HepG2 (cell line): ENCODE data around the gene ZNF273. TPM values are rescaled to one million over a fixed set of nuclear protein-coding genes. Genes with fewer than 3 reads are reported as not detected.

ENCODE experiments used
- ATAC-seq: fragments of 200-7000 bp; cut with Tn5 transposase; 3 replicates; pipeline ENCODE4 v1.9.1; 2020; ENCODE audit warnings: mild to moderate bottlenecking, moderate library complexity
- BruUV-seq: library from RNA; stranded (reverse); fragments of 400-500 nt; replicated peaks from 2 replicates; lab custom pipeline; 2021; lab: Mats Ljungman, UMichigan
- CTCF ChIA-PET: fragments of 300-600 bp; formaldehyde crosslinking; extraction: SDS; loops from one replicate; lab custom pipeline; 2021; ENCODE audit warnings: low total read pairs, inconsistent platforms, low intra/inter-chr PET ratio; lab: Yijun Ruan, JAX
- POLR2A ChIA-PET: fragments of 350-600 bp; sonication (Branson Sonifier 250); formaldehyde crosslinking; loops from one replicate; lab custom pipeline; 2020; ENCODE audit warnings: antibody characterized with exemption, inconsistent platforms; lab: Yijun Ruan, JAX
- DNase-seq: peaks from one replicate; pipeline ENCODE4 v3.0.0-alpha.2; 2015; ENCODE audit warnings: low spot score
- FAIRE-seq: peaks from 3 replicates; lab custom pipeline; 2011; peaks lifted over from hg19 to GRCh38; lab: Jason Lieb, UNC
- H2AFZ ChIP-seq: one replicate; pipeline ENCODE4 v1.6.1; 2011; ENCODE audit warnings: low read length, inconsistent platforms
- H3K27ac ChIP-seq: fragments of 300-600 bp; 3 replicates; pipeline ENCODE4 v1.8.0; 2011; ENCODE audit warnings: mixed run types, mild to moderate bottlenecking, mixed read lengths, low read length, inconsistent platforms; ENCODE audit not compliant: insufficient read depth; ENCODE audit errors: extremely low read length
- H3K27me3 ChIP-seq, 2 experiments: fragments of 200-600 bp in 1 of 2; 2 replicates in 1 of 2; 3 replicates in 1 of 2; pipeline versions ENCODE4 v1.6.0 to v1.8.0; 2011; ENCODE audit warnings: low read length in 2 of 2, mild to moderate bottlenecking in 2 of 2, moderate library complexity in 2 of 2, inconsistent platforms in 1 of 2; ENCODE audit not compliant: insufficient read depth in 2 of 2, control insufficient read depth in 1 of 2
- H3K36me3 ChIP-seq, 2 experiments: fragments of 200-600 bp in 1 of 2; replicated peaks in 1 of 2; 2 replicates in 1 of 2; 3 replicates in 1 of 2; pipeline versions ENCODE4 v1.5.1 to v1.8.0; 2011; ENCODE audit warnings: low read length in 2 of 2, inconsistent platforms in 1 of 2; ENCODE audit not compliant: insufficient read depth in 2 of 2, control insufficient read depth in 1 of 2
- H3K4me1 ChIP-seq: 2 replicates; pipeline ENCODE4 v1.5.1; 2012; ENCODE audit warnings: low read length, inconsistent platforms; ENCODE audit not compliant: insufficient read depth
- H3K4me2 ChIP-seq: 2 replicates; pipeline ENCODE4 v1.6.0; 2011; ENCODE audit warnings: low read depth, low read length, inconsistent platforms
- H3K4me3 ChIP-seq, 3 experiments: fragments of 200-600 bp in 1 of 3; sonication (generic), shearing (Covaris generic) in 1 of 3; replicated peaks in 1 of 3; 2 replicates each; pipeline ENCODE4 v1.5.1; 2011 to 2016; ENCODE audit warnings: low read length in 3 of 3, inconsistent platforms in 2 of 3, low read depth in 2 of 3, mild to moderate bottlenecking in 2 of 3, control low read depth in 1 of 3, mixed read lengths in 1 of 3; ENCODE audit not compliant: insufficient read depth in 1 of 3
- H3K79me2 ChIP-seq: one replicate; pipeline ENCODE4 v1.6.1; 2011; ENCODE audit warnings: low read length, inconsistent platforms; ENCODE audit not compliant: insufficient read depth
- H3K9ac ChIP-seq: 2 replicates; pipeline ENCODE4 v1.6.0; 2011; ENCODE audit warnings: mild to moderate bottlenecking, low read depth, low read length, inconsistent platforms; ENCODE audit not compliant: insufficient read depth
- H3K9me3 ChIP-seq: 2 replicates; pipeline ENCODE4 v1.5.1; 2012; ENCODE audit warnings: mild to moderate bottlenecking, low read length
- H4K20me1 ChIP-seq: 2 replicates; pipeline ENCODE4 v1.6.0; 2011; ENCODE audit warnings: inconsistent platforms, mild to moderate bottlenecking, low read length, moderate library complexity; ENCODE audit not compliant: insufficient read depth
- GLI4 ChIP-seq: sonication (generic); formaldehyde crosslinking; IDR thresholded peaks from 2 replicates; pipeline ENCODE4 v1.5.1; 2020; ENCODE audit warnings: missing genetic modification reagents, mild to moderate bottlenecking, moderate library complexity, borderline replicate concordance
- HNRNPH1 ChIP-seq: fragments of 200-400 bp; formaldehyde crosslinking; optimal IDR thresholded peaks from 2 replicates; pipeline ENCODE3; 2017; ENCODE audit warnings: mild to moderate bottlenecking, low read depth, low read length
- JUN ChIP-seq: sonication (generic); formaldehyde crosslinking; IDR thresholded peaks from 2 replicates; pipeline ENCODE4 v1.4.0; 2020; ENCODE audit warnings: mild to moderate bottlenecking, missing genetic modification reagents
- KAT7 ChIP-seq: IDR thresholded peaks from 2 replicates; pipeline ENCODE4 v1.6.1; 2018; ENCODE audit warnings: borderline replicate concordance, missing compliant biosample characterization
- MAFK ChIP-seq, 2 experiments: IDR thresholded peaks in 1 of 2; conservative IDR thresholded peaks in 1 of 2; 2 replicates each; pipeline ENCODE4 v1.6.1; 2011; ENCODE audit warnings: improper control_type of control experiment in 2 of 2, low read length in 2 of 2
- MYPOP ChIP-seq: sonication (generic); formaldehyde crosslinking; IDR thresholded peaks from 2 replicates; pipeline ENCODE4 v1.8.1; 2023; ENCODE audit warnings: mild to moderate bottlenecking, moderate library complexity, missing genetic modification reagents
- REL ChIP-seq: sonication (generic); formaldehyde crosslinking; conservative IDR thresholded peaks from 2 replicates; pipeline ENCODE4 v1.8.0; 2022; ENCODE audit warnings: mild to moderate bottlenecking, missing genetic modification reagents, moderate library complexity
- TFAP4 ChIP-seq: sonication (generic); IDR thresholded peaks from 2 replicates; pipeline ENCODE4 v1.6.1; 2016; ENCODE audit warnings: low read depth, borderline replicate concordance
- ZBTB1 ChIP-seq: sonication (generic); formaldehyde crosslinking; IDR thresholded peaks from 2 replicates; pipeline ENCODE4 v1.4.0; 2020; ENCODE audit warnings: missing genetic modification reagents, borderline replicate concordance
- ZBTB40 ChIP-seq, 2 experiments: fragments of 450-650 bp in 1 of 2; sonication (generic) in 1 of 2; formaldehyde crosslinking in 1 of 2; IDR thresholded peaks; 2 replicates each; pipeline versions ENCODE4 v1.6.1 to v1.8.0; 2016 to 2022; ENCODE audit warnings: antibody characterized with exemption in 1 of 2, mild to moderate bottlenecking in 1 of 2, missing genetic modification reagents in 1 of 2
- ZBTB42 ChIP-seq: sonication (generic); formaldehyde crosslinking; IDR thresholded peaks from 2 replicates; pipeline ENCODE4 v1.5.0; 2020; ENCODE audit warnings: mild to moderate bottlenecking, missing genetic modification reagents
- ZNF263 ChIP-seq: sonication (generic); formaldehyde crosslinking; IDR thresholded peaks from 2 replicates; pipeline ENCODE4 v1.4.0; 2020; ENCODE audit warnings: missing genetic modification reagents
- ZNF766 ChIP-seq: sonication (generic); formaldehyde crosslinking; IDR thresholded peaks from 2 replicates; pipeline ENCODE4 v1.5.0; 2020; ENCODE audit warnings: missing genetic modification reagents, borderline replicate concordance
- WGBS: methylation state at CpG from one replicate; pipeline ENCODE4 v1.1.6; 2017; ENCODE audit warnings: low lambda C conversion rate; 5-methylcytosine and 5-hydroxymethylcytosine counted together
- in situ Hi-C: cut with HindIII; loops from 2 replicates; pipeline ENCODE4 v1.10.0; 2017; ENCODE audit warnings: low pct_unique_long_range_greater_than_20kb; ENCODE audit not compliant: extremely low pct_ligation_motif_present
- intact Hi-C: fragments of 100-400 bp; cut with micrococcal nuclease; formaldehyde crosslinking; loops from one replicate; pipeline ENCODE4 v1.10.0; 2022; ENCODE audit not compliant: unreplicated experiment
- polyA plus RNA-seq, 8 experiments: library from polyadenylated mRNA; depleted of rRNA in 3 of 8; stranded (reverse) in 7 of 8; unstranded in 1 of 8; fragments of >200 nt; fragmentation: Illumina TruSeq in 4 of 8; extraction: Trizol in 4 of 8; gene quantifications; 2 replicates each; pipeline versions ENCODE4 v1.2.1 to v1.2.3, GENCODE V29; 2011 to 2016; ENCODE audit warnings: low read depth in 4 of 8, missing spikeins in 1 of 8, mixed read lengths in 1 of 8; ENCODE audit not compliant: insufficient read depth in 1 of 8
- total RNA-seq, 5 experiments: library from RNA; depleted of rRNA; stranded (reverse); fragments of >200 nt; fragmentation: Illumina TruSeq; extraction: Trizol; gene quantifications; 2 replicates each; pipeline ENCODE4 v1.2.3, GENCODE V29; 2016; ENCODE audit warnings: low read depth in 1 of 5

ZNF273 gene
- total and polyA plus RNA-seq, 2 of the 13 experiments (the other 11 are each of a cell fraction or from before 2014, with no cell fraction given) = 1.7 to 5.8 TPM

GRCh38 chr7:64854969-64855368 lies 48.1 kb upstream of the ZNF273 start:
- 30% methylated on average over 1 of the region's 1 CpG for WGBS
- no peak for ATAC-seq
- no peaks in the 10 kb centered on the region for H4K20me1 ChIP-seq
- H3K9me3 ChIP-seq = no peaks in the 10 kb centered on the region
- no peak overlapping the region for H3K4me3 ChIP-seq
- H3K4me1 ChIP-seq = no peaks in the 10 kb centered on the region
- peaks cover 0 to 4% of the 10 kb centered on the region in 2 experiments; a peak in 1 of 5 replicates for H3K27me3 ChIP-seq
- DNase-seq = no peak
- intact Hi-C loops (no loop called here), in situ Hi-C loops (no loop called here)
- no TSS peak for BruUV-seq
- no peaks in the 10 kb centered on the region for H3K79me2 ChIP-seq
- H2AFZ ChIP-seq = no peak overlapping the region
- CTCF ChIA-PET = no interaction called here
- no peak for FAIRE-seq
- no peak overlapping the region for H3K9ac ChIP-seq
- no peak for TF ChIP-seq MAFK (conservative IDR thresholded peaks at IDR 0.05 in 1 of 2, IDR thresholded peaks at IDR 0.05 in 1 of 2; ENCODE audit: low read length in 2 of 2)
- no peak for TF ChIP-seq JUN (CRISPR knock-in tag)
- TF ChIP-seq MYPOP (CRISPR knock-in tag) = no peak
- no peak for TF ChIP-seq ZBTB1 (CRISPR knock-in tag)
- TF ChIP-seq REL = no peak
- no peak for TF ChIP-seq ZBTB40 (IDR thresholded peaks at IDR 0.05)
- TF ChIP-seq ZBTB40 (CRISPR knock-in tag; IDR thresholded peaks at IDR 0.05) = no peak
- no peak for TF ChIP-seq HNRNPH1
- TF ChIP-seq ZNF263 (CRISPR knock-in tag) = no peak
- no peak for TF ChIP-seq ZBTB42
- TF ChIP-seq TFAP4 = no peak
- TF ChIP-seq ZNF766 = no peak
- no peak for TF ChIP-seq GLI4 (CRISPR knock-in tag)
- TF ChIP-seq KAT7 (CRISPR knock-in tag) = no peak
- no peaks in the 10 kb centered on the region for H3K36me3 ChIP-seq
- POLR2A ChIA-PET = no interaction called here
- H3K4me2 ChIP-seq = no peak overlapping the region
- no peak overlapping the region for H3K27ac ChIP-seq
